GM20000 (cell line): ENCODE measurements around the gene HPCAL1.

Experiments used
- DNase-seq: peaks from one replicate; pipeline ENCODE4 v3.0.0; 2012; ENCODE audit warnings: low spot score
- TF ChIP-seq, protein P1 (sequence below): IDR thresholded peaks from 2 replicates; pipeline ENCODE4 v1.5.1; 2012; ENCODE audit warnings: mild to moderate bottlenecking, control low read depth; ENCODE audit errors: extremely low read depth, missing control alignments

HPCAL1 gene

GRCh38 chr2:10301941-10302478, 694 bp upstream of the HPCAL1 start:
- no peak for DNase-seq
- TF ChIP-seq, protein P1, sequence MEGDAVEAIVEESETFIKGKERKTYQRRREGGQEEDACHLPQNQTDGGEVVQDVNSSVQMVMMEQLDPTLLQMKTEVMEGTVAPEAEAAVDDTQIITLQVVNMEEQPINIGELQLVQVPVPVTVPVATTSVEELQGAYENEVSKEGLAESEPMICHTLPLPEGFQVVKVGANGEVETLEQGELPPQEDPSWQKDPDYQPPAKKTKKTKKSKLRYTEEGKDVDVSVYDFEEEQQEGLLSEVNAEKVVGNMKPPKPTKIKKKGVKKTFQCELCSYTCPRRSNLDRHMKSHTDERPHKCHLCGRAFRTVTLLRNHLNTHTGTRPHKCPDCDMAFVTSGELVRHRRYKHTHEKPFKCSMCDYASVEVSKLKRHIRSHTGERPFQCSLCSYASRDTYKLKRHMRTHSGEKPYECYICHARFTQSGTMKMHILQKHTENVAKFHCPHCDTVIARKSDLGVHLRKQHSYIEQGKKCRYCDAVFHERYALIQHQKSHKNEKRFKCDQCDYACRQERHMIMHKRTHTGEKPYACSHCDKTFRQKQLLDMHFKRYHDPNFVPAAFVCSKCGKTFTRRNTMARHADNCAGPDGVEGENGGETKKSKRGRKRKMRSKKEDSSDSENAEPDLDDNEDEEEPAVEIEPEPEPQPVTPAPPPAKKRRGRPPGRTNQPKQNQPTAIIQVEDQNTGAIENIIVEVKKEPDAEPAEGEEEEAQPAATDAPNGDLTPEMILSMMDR, result no peak

- TF ChIP-seq, protein P1, result no peak
- no peak for DNase-seq
These were observed 533 bp downstream of the HPCAL1 start for GRCh38 chr2:10303181-10303693.

DNA sequence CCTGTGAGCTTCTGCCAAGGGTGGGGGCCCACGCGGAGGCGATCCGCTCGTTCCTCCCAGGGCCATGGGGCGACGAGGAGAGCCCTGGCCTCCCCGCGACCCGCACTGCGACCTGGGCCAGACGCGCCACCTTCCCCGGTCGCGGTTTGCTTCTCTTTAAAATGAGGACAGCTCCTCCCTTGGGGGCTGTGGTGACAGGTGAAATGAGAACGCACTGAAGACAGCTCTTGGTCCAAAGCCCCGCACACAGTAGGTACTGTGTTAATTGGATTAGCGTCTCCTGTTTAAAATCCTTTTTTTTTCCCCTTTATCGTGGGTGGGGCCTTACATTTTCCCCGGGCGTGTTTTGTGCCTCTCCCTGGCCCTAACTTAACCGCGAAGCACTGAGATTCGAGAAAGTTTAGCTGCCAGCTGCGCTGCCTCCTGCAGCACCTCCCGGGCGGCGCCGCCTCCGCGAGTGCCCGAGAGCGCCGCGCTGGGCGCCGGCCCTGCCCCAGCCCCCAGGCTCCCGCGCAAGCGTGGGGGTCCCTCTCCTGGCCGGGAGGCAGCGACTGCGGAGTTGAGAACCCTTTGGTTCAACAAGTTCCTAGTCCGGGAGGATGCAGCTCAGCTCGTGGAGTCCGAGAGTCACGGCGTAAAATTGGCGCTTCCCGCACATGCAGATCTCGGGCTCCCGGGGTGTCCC, 1.1 kb downstream of the HPCAL1 start:
- DNase-seq, result peak; percentile 76
- TF ChIP-seq, protein P1, result no peak

- no peak for DNase-seq
These were observed 2.0 kb downstream of the HPCAL1 start for GRCh38 chr2:10304458-10305253.

DNA sequence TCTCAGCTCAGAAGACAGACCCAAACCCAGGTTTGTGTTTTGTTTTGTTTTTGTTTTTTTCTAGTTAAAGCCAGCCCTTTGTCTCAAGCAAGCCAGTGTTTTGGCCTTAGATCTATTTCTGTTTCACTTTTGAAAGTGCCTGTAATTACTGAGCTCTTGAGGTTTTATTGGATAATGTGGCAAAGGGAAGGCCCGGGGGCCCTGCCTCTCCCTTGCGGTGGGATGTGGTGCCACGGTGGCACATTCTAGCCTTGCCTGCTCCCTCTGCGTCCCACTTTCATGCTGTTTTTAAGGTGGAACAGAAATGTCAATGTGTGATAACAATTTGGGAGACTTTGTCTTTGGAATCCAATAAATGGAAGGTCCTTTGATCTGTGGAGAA, 2.5 kb downstream of the HPCAL1 start:
- TF ChIP-seq, protein P1, result no peak
- no peak for DNase-seq

More at GRCh38 chr2:10304458-10305253, 2.0 kb downstream of the HPCAL1 start:
- TF ChIP-seq, protein P1, result no peak

GRCh38 chr2:10305715-10306114, 3.0 kb downstream of the HPCAL1 start:
- DNase-seq, result no peak
- TF ChIP-seq, protein P1, result no peak
